Prostate gland (tissue), 2 donors: Measurements from ENCODE around the gene CNDP1. TPM values are rescaled to one million over a fixed set of nuclear protein-coding genes. Genes with fewer than 3 reads are reported as not detected.

Experiments used
- DNase-seq: peaks from one replicate; pipeline ENCODE4 v3.0.0-alpha.2; 2019; ENCODE audit warnings: low spot score
- H3K27ac ChIP-seq, 2 donors: fragments of 200-600 bp; sonication (generic); 2 replicates each; pipeline ENCODE4 v1.5.1; 2017 to 2019
- H3K27me3 ChIP-seq: fragments of 200-600 bp; sonication (generic); replicated peaks from 2 replicates; pipeline ENCODE4 v1.5.1; 2019; ENCODE audit not compliant: insufficient read depth
- H3K36me3 ChIP-seq, 2 donors: fragments of 200-600 bp; sonication (generic); 1 replicate in 1 of 2; 2 replicates in 1 of 2; pipeline versions ENCODE4 v1.5.1 to v1.8.1; 2017 to 2019
- H3K4me1 ChIP-seq: fragments of 200-600 bp; sonication (generic); replicated peaks from 2 replicates; pipeline ENCODE4 v1.5.1; 2019
- H3K4me3 ChIP-seq, 2 donors: fragments of 200-600 bp; sonication (generic); 2 replicates each; pipeline ENCODE4 v1.5.1; 2017 to 2019
- H3K9me3 ChIP-seq: fragments of 200-600 bp; sonication (generic); 2 replicates; pipeline ENCODE4 v1.5.1; 2017
- CTCF ChIP-seq, 4 experiments: fragments of 200-600 bp in 2 of 4; fragments of 450-650 bp in 2 of 4; sonication (generic) in 2 of 4; IDR thresholded peaks; 1 replicate in 3 of 4; 2 replicates in 1 of 4; pipeline ENCODE4 v1.5.1; 2016 to 2019; ENCODE audit warnings: antibody characterized with exemption in 4 of 4, mild to moderate bottlenecking in 2 of 4, moderate library complexity in 2 of 4
- POLR2A ChIP-seq: fragments of 450-650 bp; IDR thresholded peaks from one replicate; pipeline ENCODE4 v1.6.1; 2016; ENCODE audit warnings: antibody characterized with exemption, mild to moderate bottlenecking
- POLR2AphosphoS5 ChIP-seq: sonication (generic); formaldehyde crosslinking; IDR thresholded peaks from one replicate; pipeline ENCODE4 v1.6.1; 2017; ENCODE audit warnings: antibody characterized with exemption
- WGBS: methylation state at CpG from one replicate; pipeline ENCODE4 v1.1.5; 2018; 5-methylcytosine and 5-hydroxymethylcytosine counted together
- intact Hi-C: fragments of 100-400 bp; cut with DNase I; formaldehyde crosslinking; loops from one replicate; pipeline ENCODE4 v1.14.2; 2022
- total RNA-seq, 2 donors: library from RNA; depleted of rRNA; stranded (reverse); fragments of >200 nt; gene quantifications; one replicate each; pipeline ENCODE4 v1.1.0, GENCODE V29; 2016

CNDP1 gene
- total RNA-seq, 2 donors from 2014 or later: not detected

GRCh38 chr18:74511823-74512222, 22.5 kb upstream of the CNDP1 start:
- Histone ChIP-seq H3K4me1 (no peaks in the 10 kb centered on the region), H3K27me3 (no peaks in the 10 kb centered on the region)
- 72% methylated on average over 7 of the region's 7 CpGs for WGBS

GRCh38 chr18:74512321-74513053, 21.8 kb upstream of the CNDP1 start:
- intact Hi-C loops: no loop called here
- Histone ChIP-seq H3K27ac (no peak overlapping the region), H3K27me3 (no peaks in the 10 kb centered on the region), H3K9me3 (no peaks in the 10 kb centered on the region), H3K4me3 (no peak overlapping the region), H3K36me3 (peaks cover 0 to 31% of the 10 kb centered on the region in 2 donors), H3K4me1 (no peaks in the 10 kb centered on the region)
- TF ChIP-seq POLR2A: no peak
- TF ChIP-seq CTCF (IDR thresholded peaks at IDR 0.05): no peak
- no peak for TF ChIP-seq POLR2AphosphoS5
- DNase-seq: no peak
- 74% methylated on average over 15 of the region's 15 CpGs for WGBS

More at GRCh38 chr18:74511823-74512222, 22.5 kb upstream of the CNDP1 start:
- TF ChIP-seq CTCF (IDR thresholded peaks at IDR 0.05) (no peak), POLR2AphosphoS5 (no peak), POLR2A (no peak)
- peaks cover 0 to 24% of the 10 kb centered on the region in 2 donors for H3K36me3 ChIP-seq
- intact Hi-C loops: no loop called here
- no peaks in the 10 kb centered on the region for H3K9me3 ChIP-seq
- H3K27ac ChIP-seq: no peak overlapping the region
- DNase-seq: no peak
- H3K4me3 ChIP-seq: no peak overlapping the region

GRCh38 chr18:74513149-74513882, 21.0 kb upstream of the CNDP1 start:
- 85% methylated on average over 27 of the region's 27 CpGs for WGBS
- Histone ChIP-seq H3K36me3 (peaks cover 0 to 36% of the 10 kb centered on the region in 2 donors), H3K9me3 (no peaks in the 10 kb centered on the region), H3K4me1 (no peaks in the 10 kb centered on the region), H3K4me3 (no peak overlapping the region), H3K27ac (no peak overlapping the region), H3K27me3 (no peaks in the 10 kb centered on the region)
- DNase-seq: no peak
- intact Hi-C loops: no loop called here
- TF ChIP-seq CTCF (IDR thresholded peaks at IDR 0.05) (no peak), POLR2A (no peak), POLR2AphosphoS5 (no peak)

GRCh38 chr18:74513883-74514205, 20.5 kb upstream of the CNDP1 start:
- Histone ChIP-seq H3K4me3 (no peak overlapping the region), H3K27me3 (no peaks in the 10 kb centered on the region), H3K4me1 (no peaks in the 10 kb centered on the region), H3K36me3 (peaks cover 0 to 40% of the 10 kb centered on the region in 2 donors), H3K9me3 (no peaks in the 10 kb centered on the region), H3K27ac (no peak overlapping the region)
- 80% methylated on average over 8 of the region's 8 CpGs for WGBS
- no peak for TF ChIP-seq POLR2AphosphoS5
- no peak for TF ChIP-seq CTCF (IDR thresholded peaks at IDR 0.05)
- TF ChIP-seq POLR2A: no peak
- DNase-seq: no peak
- intact Hi-C loops: no loop called here
